ENCODE measurements around the gene LY6G5C. TPM values are rescaled to one million over a fixed set of nuclear protein-coding genes. Genes with fewer than 3 reads are reported as not detected.

Gene LY6G5C
- total and polyA plus RNA-seq, 9 of the 15 experiments (the other 6 are each of a cell fraction or from before 2014, with no cell fraction given) = 0.10 to 0.67 (median 0.46) TPM; not detected in 4

DNA sequence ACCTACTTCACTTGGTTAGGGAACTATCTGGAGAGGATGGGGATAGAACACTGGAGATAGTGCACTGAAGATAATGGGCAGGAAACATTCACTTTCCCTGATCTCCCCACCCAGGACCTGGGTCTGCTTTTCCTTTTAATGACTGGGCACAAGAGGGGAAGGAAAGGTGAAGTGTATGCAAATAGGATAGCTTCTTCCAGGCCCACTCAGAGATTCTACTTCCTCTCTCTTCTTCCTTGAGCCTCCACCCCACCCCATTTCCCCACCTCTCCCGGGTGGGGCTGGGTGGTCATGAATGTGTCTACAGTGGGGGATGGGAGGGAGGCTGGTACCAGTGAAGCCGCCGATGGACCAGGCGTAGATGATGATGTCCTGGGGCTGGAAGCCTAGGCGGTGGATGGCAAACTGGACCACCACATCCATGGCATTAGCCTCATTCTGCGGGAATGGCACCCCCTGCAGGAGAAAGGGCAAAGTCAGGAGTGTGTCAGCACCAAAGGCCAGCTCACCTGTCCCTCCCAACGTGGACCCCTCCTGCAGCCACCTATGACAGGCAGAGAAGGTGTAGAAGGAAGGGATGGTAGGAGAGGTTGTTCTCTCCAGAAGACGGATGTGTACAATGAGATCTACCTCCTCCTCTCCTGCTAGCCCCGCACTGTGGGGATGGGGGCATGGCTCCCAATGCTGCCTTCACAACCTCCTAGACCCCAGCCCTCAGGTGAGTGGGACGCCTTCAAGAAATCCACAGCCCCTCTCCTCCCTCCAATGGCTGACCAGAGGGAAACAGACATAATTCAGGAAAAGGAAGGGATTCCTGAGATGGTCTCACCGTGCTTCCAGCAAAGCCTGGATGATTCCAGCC is 8.6 kb upstream of the LY6G5C start (continued):
- TF ChIP-seq, protein P1, sequence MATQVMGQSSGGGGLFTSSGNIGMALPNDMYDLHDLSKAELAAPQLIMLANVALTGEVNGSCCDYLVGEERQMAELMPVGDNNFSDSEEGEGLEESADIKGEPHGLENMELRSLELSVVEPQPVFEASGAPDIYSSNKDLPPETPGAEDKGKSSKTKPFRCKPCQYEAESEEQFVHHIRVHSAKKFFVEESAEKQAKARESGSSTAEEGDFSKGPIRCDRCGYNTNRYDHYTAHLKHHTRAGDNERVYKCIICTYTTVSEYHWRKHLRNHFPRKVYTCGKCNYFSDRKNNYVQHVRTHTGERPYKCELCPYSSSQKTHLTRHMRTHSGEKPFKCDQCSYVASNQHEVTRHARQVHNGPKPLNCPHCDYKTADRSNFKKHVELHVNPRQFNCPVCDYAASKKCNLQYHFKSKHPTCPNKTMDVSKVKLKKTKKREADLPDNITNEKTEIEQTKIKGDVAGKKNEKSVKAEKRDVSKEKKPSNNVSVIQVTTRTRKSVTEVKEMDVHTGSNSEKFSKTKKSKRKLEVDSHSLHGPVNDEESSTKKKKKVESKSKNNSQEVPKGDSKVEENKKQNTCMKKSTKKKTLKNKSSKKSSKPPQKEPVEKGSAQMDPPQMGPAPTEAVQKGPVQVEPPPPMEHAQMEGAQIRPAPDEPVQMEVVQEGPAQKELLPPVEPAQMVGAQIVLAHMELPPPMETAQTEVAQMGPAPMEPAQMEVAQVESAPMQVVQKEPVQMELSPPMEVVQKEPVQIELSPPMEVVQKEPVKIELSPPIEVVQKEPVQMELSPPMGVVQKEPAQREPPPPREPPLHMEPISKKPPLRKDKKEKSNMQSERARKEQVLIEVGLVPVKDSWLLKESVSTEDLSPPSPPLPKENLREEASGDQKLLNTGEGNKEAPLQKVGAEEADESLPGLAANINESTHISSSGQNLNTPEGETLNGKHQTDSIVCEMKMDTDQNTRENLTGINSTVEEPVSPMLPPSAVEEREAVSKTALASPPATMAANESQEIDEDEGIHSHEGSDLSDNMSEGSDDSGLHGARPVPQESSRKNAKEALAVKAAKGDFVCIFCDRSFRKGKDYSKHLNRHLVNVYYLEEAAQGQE (IDR thresholded peaks at IDR 0.05; ENCODE audit: borderline replicate concordance) = 0 out of 2 replicates have a peak, but pooled peaks have one; percentile 26
- TF ChIP-seq, protein P1 (CRISPR knock-in tag; IDR thresholded peaks at IDR 0.05; ENCODE audit: low read depth) = no peak; the same call in 1 of the 2 replicates
- TF ChIP-seq COPS2 (conservative IDR thresholded peaks at IDR 0.05) (no peak), KLF10 (CRISPR knock-in tag; IDR thresholded peaks at IDR 0.05) (0 out of 2 replicates have a peak, but pooled peaks have one; percentile 35), ZNF695 (CRISPR knock-in tag; IDR thresholded peaks at IDR 0.05) (no peak), ZNF384 (IDR thresholded peaks at IDR 0.05; ENCODE audit: low read depth, low read length) (no peak), PATZ1 (CRISPR knock-in tag; IDR thresholded peaks at IDR 0.05; ENCODE audit: borderline replicate concordance) (peak; percentile 39; the same call in 1 of the 2 replicates), ELF2 (CRISPR knock-in tag; IDR thresholded peaks at IDR 0.05) (no peak)
- TF ChIP-seq, protein P2, sequence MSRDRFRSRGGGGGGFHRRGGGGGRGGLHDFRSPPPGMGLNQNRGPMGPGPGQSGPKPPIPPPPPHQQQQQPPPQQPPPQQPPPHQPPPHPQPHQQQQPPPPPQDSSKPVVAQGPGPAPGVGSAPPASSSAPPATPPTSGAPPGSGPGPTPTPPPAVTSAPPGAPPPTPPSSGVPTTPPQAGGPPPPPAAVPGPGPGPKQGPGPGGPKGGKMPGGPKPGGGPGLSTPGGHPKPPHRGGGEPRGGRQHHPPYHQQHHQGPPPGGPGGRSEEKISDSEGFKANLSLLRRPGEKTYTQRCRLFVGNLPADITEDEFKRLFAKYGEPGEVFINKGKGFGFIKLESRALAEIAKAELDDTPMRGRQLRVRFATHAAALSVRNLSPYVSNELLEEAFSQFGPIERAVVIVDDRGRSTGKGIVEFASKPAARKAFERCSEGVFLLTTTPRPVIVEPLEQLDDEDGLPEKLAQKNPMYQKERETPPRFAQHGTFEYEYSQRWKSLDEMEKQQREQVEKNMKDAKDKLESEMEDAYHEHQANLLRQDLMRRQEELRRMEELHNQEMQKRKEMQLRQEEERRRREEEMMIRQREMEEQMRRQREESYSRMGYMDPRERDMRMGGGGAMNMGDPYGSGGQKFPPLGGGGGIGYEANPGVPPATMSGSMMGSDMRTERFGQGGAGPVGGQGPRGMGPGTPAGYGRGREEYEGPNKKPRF (IDR thresholded peaks at IDR 0.05; ENCODE audit: low read depth, low read length) = no peak
